ENCODE data around the gene ZNF746. TPM values are rescaled to one million over a fixed set of nuclear protein-coding genes. Genes with fewer than 3 reads are reported as not detected.

ZNF746 gene
- total RNA-seq, 1 experiment from 2014 or later, result 18.5 TPM

DNA sequence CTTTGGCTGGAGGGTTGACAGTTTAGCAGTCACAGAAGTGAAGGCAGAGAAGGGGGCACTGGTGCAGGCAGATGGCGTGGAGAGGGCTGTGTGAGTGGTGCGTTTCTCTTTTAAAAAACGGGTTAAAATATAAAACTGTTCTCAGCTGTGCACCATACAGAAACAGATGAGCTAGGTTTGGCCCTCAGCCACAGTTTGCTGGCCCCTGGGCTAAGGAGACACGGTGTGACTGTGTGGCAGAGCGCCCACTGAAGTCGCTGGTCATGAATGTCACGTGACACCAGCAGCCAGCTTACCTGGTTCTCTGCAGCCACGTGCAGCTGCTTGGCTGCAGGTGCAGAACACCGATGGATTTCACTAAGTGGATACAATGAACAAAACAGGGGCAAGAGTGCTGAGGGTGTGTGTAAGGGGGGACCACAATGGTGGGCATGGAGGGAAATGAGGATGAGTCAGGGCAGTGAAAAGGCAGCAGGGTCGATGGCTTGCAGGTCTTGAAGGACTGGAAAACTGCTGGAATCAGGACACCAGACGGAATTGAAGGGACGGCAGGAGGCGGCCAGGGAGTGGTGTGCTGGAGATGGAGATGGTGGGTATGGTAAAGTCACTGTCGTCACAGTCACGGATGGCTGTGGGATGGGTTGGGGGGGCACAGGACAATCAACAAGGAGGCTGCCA, 7.4 kb downstream of the ZNF746 start:
- CTCF ChIA-PET, result no interaction called here
- Mint-ChIP-seq H3K4me3 (ENCODE audit: low read depth, unreplicated experiment) (no peak overlapping the region), H3K36me3 (ENCODE audit: insufficient read depth, unreplicated experiment) (peaks cover 38% of the 10 kb centered on the region), H3K27me3 (ENCODE audit: unreplicated experiment) (no peaks in the 10 kb centered on the region), H3K9me3 (ENCODE audit: low read depth, unreplicated experiment) (no peaks in the 10 kb centered on the region), H3K27ac (ENCODE audit: unreplicated experiment) (no peak overlapping the region), H3K4me1 (ENCODE audit: low read depth, unreplicated experiment) (peaks cover 6% of the 10 kb centered on the region)
- TF ChIP-seq, protein P1, sequence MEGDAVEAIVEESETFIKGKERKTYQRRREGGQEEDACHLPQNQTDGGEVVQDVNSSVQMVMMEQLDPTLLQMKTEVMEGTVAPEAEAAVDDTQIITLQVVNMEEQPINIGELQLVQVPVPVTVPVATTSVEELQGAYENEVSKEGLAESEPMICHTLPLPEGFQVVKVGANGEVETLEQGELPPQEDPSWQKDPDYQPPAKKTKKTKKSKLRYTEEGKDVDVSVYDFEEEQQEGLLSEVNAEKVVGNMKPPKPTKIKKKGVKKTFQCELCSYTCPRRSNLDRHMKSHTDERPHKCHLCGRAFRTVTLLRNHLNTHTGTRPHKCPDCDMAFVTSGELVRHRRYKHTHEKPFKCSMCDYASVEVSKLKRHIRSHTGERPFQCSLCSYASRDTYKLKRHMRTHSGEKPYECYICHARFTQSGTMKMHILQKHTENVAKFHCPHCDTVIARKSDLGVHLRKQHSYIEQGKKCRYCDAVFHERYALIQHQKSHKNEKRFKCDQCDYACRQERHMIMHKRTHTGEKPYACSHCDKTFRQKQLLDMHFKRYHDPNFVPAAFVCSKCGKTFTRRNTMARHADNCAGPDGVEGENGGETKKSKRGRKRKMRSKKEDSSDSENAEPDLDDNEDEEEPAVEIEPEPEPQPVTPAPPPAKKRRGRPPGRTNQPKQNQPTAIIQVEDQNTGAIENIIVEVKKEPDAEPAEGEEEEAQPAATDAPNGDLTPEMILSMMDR (IDR thresholded peaks at IDR 0.05; ENCODE audit: unreplicated experiment), result no peak
- no TSS peak for BruUV-seq (replicated peaks)
- DNase-seq, result no peak
- intact Hi-C loops (cut with micrococcal nuclease; ENCODE audit: unreplicated experiment), result no loop called here

DNA sequence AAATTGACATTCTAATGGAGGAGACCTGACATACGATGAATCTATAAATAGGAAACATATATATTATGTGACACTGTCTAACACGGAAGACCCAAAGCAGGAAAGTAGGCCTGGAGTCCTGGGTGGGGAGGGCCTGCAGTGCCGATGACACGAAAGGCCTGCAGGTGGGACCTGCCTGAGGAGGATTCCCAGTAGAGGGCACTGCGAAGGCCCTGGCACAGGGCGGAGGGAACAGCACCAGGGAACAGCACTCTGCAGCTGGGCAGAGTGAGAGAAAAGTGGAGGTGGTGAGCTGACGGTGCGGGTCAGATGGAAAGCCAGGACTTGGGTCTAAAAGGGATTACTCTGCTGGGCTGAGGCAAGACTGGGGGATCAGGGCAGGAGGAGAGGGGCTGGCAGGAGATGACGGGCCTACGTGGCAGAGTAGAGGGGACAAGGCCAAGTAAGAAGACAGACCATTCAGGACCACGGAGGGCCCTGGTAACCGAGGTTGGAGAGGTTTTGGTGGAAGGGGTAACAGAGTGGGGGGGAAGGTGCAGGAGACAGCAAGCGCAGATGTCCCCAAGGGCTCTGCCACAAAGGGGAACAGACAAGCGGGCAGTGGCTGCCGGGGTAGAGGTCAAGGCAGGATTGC, 8.1 kb downstream of the ZNF746 start:
- Mint-ChIP-seq H3K36me3 (ENCODE audit: insufficient read depth, unreplicated experiment) (peaks cover 38% of the 10 kb centered on the region), H3K4me3 (ENCODE audit: low read depth, unreplicated experiment) (no peak overlapping the region), H3K4me1 (ENCODE audit: low read depth, unreplicated experiment) (no peaks in the 10 kb centered on the region), H3K27me3 (ENCODE audit: unreplicated experiment) (no peaks in the 10 kb centered on the region), H3K27ac (ENCODE audit: unreplicated experiment) (no peak overlapping the region), H3K9me3 (ENCODE audit: low read depth, unreplicated experiment) (no peaks in the 10 kb centered on the region)
- no TSS peak for BruUV-seq (replicated peaks)
- CTCF ChIA-PET, result no interaction called here
- intact Hi-C loops (cut with micrococcal nuclease; ENCODE audit: unreplicated experiment), result no loop called here
- DNase-seq, result peak; percentile 36
- TF ChIP-seq, protein P1 (IDR thresholded peaks at IDR 0.05; ENCODE audit: unreplicated experiment), result no peak

GRCh38 chr7:149479568-149479967, 18.0 kb downstream of the ZNF746 start:
- TF ChIP-seq, protein P1 (IDR thresholded peaks at IDR 0.05; ENCODE audit: unreplicated experiment), result no peak
- H3K9me3 Mint-ChIP-seq (ENCODE audit: low read depth, unreplicated experiment), result no peaks in the 10 kb centered on the region
- H3K4me1 Mint-ChIP-seq (ENCODE audit: low read depth, unreplicated experiment), result peaks cover 7% of the 10 kb centered on the region
- no TSS peak for BruUV-seq (replicated peaks)
- CTCF ChIA-PET, result no interaction called here
- DNase-seq, result no peak
- intact Hi-C loops (cut with micrococcal nuclease; ENCODE audit: unreplicated experiment), result no loop called here
- no peak overlapping the region for H3K4me3 Mint-ChIP-seq (ENCODE audit: low read depth, unreplicated experiment)
- no peaks in the 10 kb centered on the region for H3K27me3 Mint-ChIP-seq (ENCODE audit: unreplicated experiment)
- H3K27ac Mint-ChIP-seq (ENCODE audit: unreplicated experiment), result no peak overlapping the region
- H3K36me3 Mint-ChIP-seq (ENCODE audit: insufficient read depth, unreplicated experiment), result peaks cover 13% of the 10 kb centered on the region

- TF ChIP-seq, protein P1 (IDR thresholded peaks at IDR 0.05; ENCODE audit: unreplicated experiment), result no peak
- Mint-ChIP-seq H3K4me1 (ENCODE audit: low read depth, unreplicated experiment) (peaks cover 7% of the 10 kb centered on the region), H3K27ac (ENCODE audit: unreplicated experiment) (no peak overlapping the region), H3K9me3 (ENCODE audit: low read depth, unreplicated experiment) (no peaks in the 10 kb centered on the region), H3K36me3 (ENCODE audit: insufficient read depth, unreplicated experiment) (peaks cover 20% of the 10 kb centered on the region), H3K4me3 (ENCODE audit: low read depth, unreplicated experiment) (no peak overlapping the region), H3K27me3 (ENCODE audit: unreplicated experiment) (no peaks in the 10 kb centered on the region)
- CTCF ChIA-PET, result no interaction called here
- no TSS peak for BruUV-seq (replicated peaks)
- no peak for DNase-seq
- intact Hi-C loops (cut with micrococcal nuclease; ENCODE audit: unreplicated experiment), result no loop called here
Observed at GRCh38 chr7:149478754-149479153, 18.9 kb downstream of the ZNF746 start.

Measured in Calu3 (cell line).